Keratinocyte (primary cell): ENCODE results near the gene HP1BP3. TPM values are rescaled to one million over a fixed set of nuclear protein-coding genes. Genes with fewer than 3 reads are reported as not detected.

Experiments used
- DNase-seq: peaks from one replicate; pipeline ENCODE4 v3.0.0-alpha.2; 2011; ENCODE audit warnings: low read depth, missing footprints, low spot score
- FAIRE-seq: peaks from 2 replicates; lab custom pipeline; 2011; peaks lifted over from hg19 to GRCh38; lab: Jason Lieb, UNC
- H2AFZ ChIP-seq: 2 replicates; pipeline ENCODE4 v1.6.0; 2012; ENCODE audit warnings: low read length, control low read depth, inconsistent platforms; ENCODE audit not compliant: control insufficient read depth
- H3K27ac ChIP-seq: 2 replicates; pipeline ENCODE4 v1.5.1; 2011; ENCODE audit warnings: low read length; ENCODE audit not compliant: control insufficient read depth, insufficient read depth
- H3K27me3 ChIP-seq: 3 replicates; pipeline ENCODE4 v1.6.0; 2011; ENCODE audit warnings: low read length; ENCODE audit not compliant: control insufficient read depth, insufficient read depth; ENCODE audit errors: extremely low read depth
- H3K36me3 ChIP-seq, 2 experiments: 2 replicates in 1 of 2; 3 replicates in 1 of 2; pipeline ENCODE4 v1.5.1; 2011; ENCODE audit warnings: low read length in 2 of 2, mild to moderate bottlenecking in 1 of 2; ENCODE audit not compliant: control insufficient read depth in 2 of 2, insufficient read depth in 2 of 2; ENCODE audit errors: extremely low read depth in 1 of 2
- H3K4me1 ChIP-seq: 3 replicates; pipeline ENCODE4 v1.5.1; 2011; ENCODE audit warnings: low read length; ENCODE audit not compliant: control insufficient read depth, insufficient read depth; ENCODE audit errors: extremely low read depth
- H3K4me2 ChIP-seq: 3 replicates; pipeline ENCODE4 v1.6.0; 2011; ENCODE audit warnings: low read depth, low read length; ENCODE audit not compliant: control insufficient read depth, insufficient read depth; ENCODE audit errors: extremely low read depth
- H3K4me3 ChIP-seq, 3 experiments: fragments of 200-600 bp in 1 of 3; sonication (generic) in 1 of 3; 2 replicates in 2 of 3; 3 replicates in 1 of 3; pipeline ENCODE4 v1.5.1; 2011 to 2016; ENCODE audit warnings: low read length in 3 of 3, mild to moderate bottlenecking in 3 of 3, control low read depth in 2 of 3, inconsistent platforms in 1 of 3, low read depth in 1 of 3, mixed read lengths in 1 of 3, mixed run types in 1 of 3, moderate library complexity in 1 of 3; ENCODE audit not compliant: control insufficient read depth in 2 of 3, insufficient read depth in 2 of 3; ENCODE audit errors: extremely low read depth in 1 of 3
- H3K79me2 ChIP-seq: 2 replicates; pipeline ENCODE4 v1.6.0; 2012; ENCODE audit warnings: low read length; ENCODE audit not compliant: control insufficient read depth, insufficient read depth
- H3K9ac ChIP-seq: 3 replicates; pipeline ENCODE4 v1.6.0; 2011; ENCODE audit warnings: low read length; ENCODE audit not compliant: control insufficient read depth, insufficient read depth; ENCODE audit errors: extremely low read depth
- H3K9me1 ChIP-seq: 3 replicates; pipeline ENCODE4 v1.6.0; 2011; ENCODE audit warnings: low read length; ENCODE audit not compliant: control insufficient read depth, insufficient read depth; ENCODE audit errors: extremely low read depth
- H3K9me3 ChIP-seq: 2 replicates; pipeline ENCODE4 v1.5.1; 2012; ENCODE audit warnings: low read depth, low read length; ENCODE audit not compliant: control insufficient read depth
- H4K20me1 ChIP-seq: 3 replicates; pipeline ENCODE4 v1.6.0; 2011; ENCODE audit warnings: low read length; ENCODE audit not compliant: control insufficient read depth, insufficient read depth; ENCODE audit errors: extremely low read depth
- CTCF ChIP-seq, 3 experiments: IDR thresholded peaks in 1 of 3; conservative IDR thresholded peaks in 1 of 3; optimal IDR thresholded peaks in 1 of 3; 2 replicates in 2 of 3; 3 replicates in 1 of 3; pipeline versions ENCODE3 to v1.5.1; 2011; ENCODE audit warnings: low read length in 3 of 3, mild to moderate bottlenecking in 3 of 3, moderate library complexity in 2 of 3, control low read depth in 1 of 3, inconsistent platforms in 1 of 3; ENCODE audit not compliant: insufficient read depth in 2 of 3; ENCODE audit errors: extremely low read depth in 1 of 3
- EZH2 ChIP-seq: IDR thresholded peaks from one replicate; pipeline ENCODE4 v1.6.1; 2012; ENCODE audit warnings: inconsistent platforms, mild to moderate bottlenecking, low read length, moderate library complexity
- dilution Hi-C: fragments of 300-500 bp; cut with MboI; formaldehyde crosslinking; loops from one replicate; pipeline ENCODE4 v1.7.0; 2020; ENCODE audit warnings: low sequenced_read_pairs; ENCODE audit not compliant: extremely low pct_ligation_motif_present
- polyA plus RNA-seq, 5 experiments: library from polyadenylated mRNA; depleted of rRNA in 3 of 5; stranded (reverse) in 3 of 5; stranded (forward) in 1 of 5; unstranded in 1 of 5; fragments of >200 nt; gene quantifications; 1 replicate in 1 of 5; 2 replicates in 3 of 5; 3 replicates in 1 of 5; pipeline versions ENCODE4 v1.2.1 to v1.2.3, GENCODE V29; 2011 to 2012; ENCODE audit warnings: missing spikeins in 2 of 5, low read depth in 1 of 5, low replicate concordance in 1 of 5

HP1BP3 gene
- polyA plus RNA-seq, 1 donor (not counting 4 experiments of a cell fraction or from before 2014, with no cell fraction given): 148 TPM

DNA sequence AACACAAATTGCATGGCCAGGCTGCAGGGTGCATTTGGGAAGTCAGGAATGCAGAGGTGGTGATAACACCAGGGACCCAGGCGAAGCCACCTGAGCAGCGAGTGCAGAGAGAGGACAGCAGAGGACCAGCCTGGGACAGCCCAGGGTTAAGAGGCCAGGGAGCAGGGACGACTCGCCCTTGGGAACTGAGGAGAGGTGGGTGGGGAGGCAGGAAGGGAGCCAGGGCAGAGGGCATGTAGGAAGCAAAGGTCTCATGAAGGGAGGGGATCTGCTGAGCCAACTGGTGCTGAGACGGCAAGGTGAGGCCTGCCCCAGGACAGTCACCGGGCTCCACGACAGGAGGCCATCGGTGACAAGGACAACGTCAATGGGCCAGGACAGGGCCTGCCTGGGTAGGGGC, 85.7 kb downstream of the HP1BP3 start:
- Histone ChIP-seq H2AFZ (no peak overlapping the region), H3K9ac (no peak overlapping the region), H3K9me3 (no peaks in the 10 kb centered on the region), H3K4me3 (no peak overlapping the region), H3K79me2 (no peaks in the 10 kb centered on the region), H3K4me2 (no peak overlapping the region), H3K36me3 (peaks cover 2 to 15% of the 10 kb centered on the region in 2 experiments), H3K9me1 (no peaks in the 10 kb centered on the region), H3K4me1 (peaks cover 24% of the 10 kb centered on the region), H3K27ac (no peak overlapping the region), H4K20me1 (no peaks in the 10 kb centered on the region), H3K27me3 (no peaks in the 10 kb centered on the region)
- no peak for DNase-seq
- dilution Hi-C loops: no loop called here
- TF ChIP-seq EZH2: no peak
- TF ChIP-seq CTCF (optimal IDR thresholded peaks at IDR 0.05 in 1 of 3, IDR thresholded peaks at IDR 0.05 in 1 of 3, conservative IDR thresholded peaks at IDR 0.05 in 1 of 3; ENCODE audit: extremely low read depth in 1 of 3, insufficient read depth in 2 of 3, low read length in 3 of 3): no peak
- no peak for FAIRE-seq

GRCh38 chr1:20700636-20701215, 86.4 kb downstream of the HP1BP3 start:
- no peak for TF ChIP-seq EZH2
- no peak for TF ChIP-seq CTCF (optimal IDR thresholded peaks at IDR 0.05 in 1 of 3, IDR thresholded peaks at IDR 0.05 in 1 of 3, conservative IDR thresholded peaks at IDR 0.05 in 1 of 3; ENCODE audit: extremely low read depth in 1 of 3, insufficient read depth in 2 of 3, low read length in 3 of 3)
- dilution Hi-C loops: no loop called here

More at GRCh38 chr1:20700636-20701215, 86.4 kb downstream of the HP1BP3 start:
- Histone ChIP-seq H4K20me1 (no peaks in the 10 kb centered on the region), H3K36me3 (peaks cover 2 to 17% of the 10 kb centered on the region in 2 experiments), H3K4me2 (no peak overlapping the region), H3K9me1 (no peaks in the 10 kb centered on the region), H3K9ac (no peak overlapping the region), H3K4me3 (no peak overlapping the region), H3K4me1 (peaks cover 24% of the 10 kb centered on the region), H3K79me2 (no peaks in the 10 kb centered on the region), H3K9me3 (no peaks in the 10 kb centered on the region), H3K27ac (no peak overlapping the region), H3K27me3 (no peaks in the 10 kb centered on the region), H2AFZ (no peak overlapping the region)
- DNase-seq: no peak
- FAIRE-seq: no peak
